HUES6 (cell line): ENCODE results near the gene CPZ.
"Not testable (repeated sequence)": the region's sequence is repeated elsewhere in the genome, so short reads cannot be mapped to it uniquely, and the experiment has no call there.

Experiments used
- H3K27ac ChIP-seq: 2 replicates; pipeline ENCODE4 v1.7.0; 2013; ENCODE audit warnings: low read depth, mild to moderate bottlenecking, low read length, inconsistent platforms
- H3K27me3 ChIP-seq: 2 replicates; pipeline ENCODE4 v1.6.1; 2013; ENCODE audit warnings: low read length; ENCODE audit not compliant: control insufficient read depth, insufficient read depth
- H3K36me3 ChIP-seq: 2 replicates; pipeline ENCODE4 v1.6.1; 2013; ENCODE audit warnings: low read length; ENCODE audit not compliant: control insufficient read depth, insufficient read depth
- H3K4me1 ChIP-seq: 2 replicates; pipeline ENCODE4 v1.6.1; 2013; ENCODE audit warnings: low read length; ENCODE audit not compliant: control insufficient read depth, insufficient read depth
- H3K4me3 ChIP-seq: 2 replicates; pipeline ENCODE4 v1.5.1; 2013; ENCODE audit warnings: low read depth, low read length
- H3K9ac ChIP-seq: one replicate; pipeline ENCODE4 v1.6.1; 2013; ENCODE audit warnings: mild to moderate bottlenecking, low read length
- H3K9me3 ChIP-seq: 2 replicates; pipeline ENCODE4 v1.6.1; 2013; ENCODE audit warnings: low read depth, low read length; ENCODE audit not compliant: control insufficient read depth, insufficient read depth

The CPZ gene

DNA sequence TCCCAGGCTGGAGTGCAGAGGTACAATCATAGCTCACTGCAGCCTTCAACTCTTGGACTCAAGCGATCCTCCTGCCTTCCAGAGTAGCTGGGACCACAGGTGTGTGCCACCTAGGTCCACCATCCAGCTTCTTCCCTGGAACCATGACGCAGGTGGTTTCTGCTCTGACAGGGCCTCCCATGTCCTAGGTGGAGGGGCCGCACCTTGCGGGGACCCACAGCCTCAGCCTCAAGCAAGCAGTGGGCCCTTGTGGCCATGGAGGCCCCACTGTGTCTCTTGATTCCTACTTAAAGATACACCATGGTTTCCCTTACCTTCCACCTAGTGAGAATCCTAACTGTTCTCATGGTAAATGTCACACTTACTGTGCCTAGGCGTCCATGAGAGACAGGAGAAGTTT, 19.3 kb upstream of the CPZ start:
- H3K27me3 ChIP-seq, result peaks cover 31% of the 10 kb centered on the region

DNA sequence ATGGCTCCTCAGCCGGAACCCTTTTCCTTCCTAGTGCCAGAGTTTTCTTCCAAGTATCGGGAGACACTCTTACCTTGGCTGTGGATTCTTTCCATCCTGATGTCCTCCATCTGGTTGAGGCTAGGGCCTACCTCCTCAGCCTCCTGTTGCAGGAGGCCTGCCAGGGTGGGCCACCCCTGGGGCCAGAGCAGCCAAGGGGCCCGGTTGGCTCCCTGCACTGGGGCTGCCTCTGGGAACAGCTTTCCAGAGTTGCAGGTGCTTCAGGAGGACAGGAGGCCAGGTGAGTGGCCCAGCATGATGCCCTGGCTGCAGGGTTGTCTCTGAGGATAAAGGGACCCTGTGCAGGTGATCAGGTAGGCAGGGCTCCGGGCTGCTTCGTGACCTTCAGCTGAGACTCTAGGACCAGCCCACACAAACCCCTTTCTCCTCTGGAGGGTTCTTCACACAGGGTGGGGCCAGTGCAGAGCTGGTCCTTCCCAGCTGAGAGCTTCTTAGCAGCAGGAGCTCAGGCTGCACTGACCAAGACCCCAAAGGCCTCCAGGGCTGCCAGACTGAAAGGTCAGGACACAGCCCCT, 17.7 kb upstream of the CPZ start:
- H3K9ac ChIP-seq, result no peak overlapping the region
- peaks cover 14% of the 10 kb centered on the region for H3K4me1 ChIP-seq
- no peaks in the 10 kb centered on the region for H3K36me3 ChIP-seq
- H3K4me3 ChIP-seq, result no peak overlapping the region
- H3K27me3 ChIP-seq, result peaks cover 47% of the 10 kb centered on the region
- H3K9me3 ChIP-seq, result no peaks in the 10 kb centered on the region
- H3K27ac ChIP-seq, result no peak overlapping the region

More for the DNA sequence above, 19.3 kb upstream of the CPZ start:
- Histone ChIP-seq H3K9ac (no peak overlapping the region), H3K4me3 (no peak overlapping the region), H3K9me3 (no peaks in the 10 kb centered on the region), H3K4me1 (peaks cover 14% of the 10 kb centered on the region), H3K36me3 (no peaks in the 10 kb centered on the region), H3K27ac (no peak overlapping the region)

GRCh38 chr4:8575457-8575856, 17.1 kb upstream of the CPZ start:
- Histone ChIP-seq H3K27ac (no peak overlapping the region), H3K27me3 (peaks cover 49% of the 10 kb centered on the region), H3K9me3 (no peaks in the 10 kb centered on the region), H3K9ac (no peak overlapping the region), H3K4me3 (no peak overlapping the region), H3K36me3 (no peaks in the 10 kb centered on the region), H3K4me1 (peaks cover 16% of the 10 kb centered on the region)

- not testable (repeated sequence) for H3K36me3 ChIP-seq, H3K4me3 ChIP-seq, H3K9ac ChIP-seq, H3K9me3 ChIP-seq, H3K27ac ChIP-seq
- Histone ChIP-seq H3K4me1 (peaks cover 25% of the 10 kb centered on the region), H3K27me3 (peaks cover 59% of the 10 kb centered on the region)
These were observed 16.0 kb upstream of the CPZ start for GRCh38 chr4:8576591-8576990.

DNA sequence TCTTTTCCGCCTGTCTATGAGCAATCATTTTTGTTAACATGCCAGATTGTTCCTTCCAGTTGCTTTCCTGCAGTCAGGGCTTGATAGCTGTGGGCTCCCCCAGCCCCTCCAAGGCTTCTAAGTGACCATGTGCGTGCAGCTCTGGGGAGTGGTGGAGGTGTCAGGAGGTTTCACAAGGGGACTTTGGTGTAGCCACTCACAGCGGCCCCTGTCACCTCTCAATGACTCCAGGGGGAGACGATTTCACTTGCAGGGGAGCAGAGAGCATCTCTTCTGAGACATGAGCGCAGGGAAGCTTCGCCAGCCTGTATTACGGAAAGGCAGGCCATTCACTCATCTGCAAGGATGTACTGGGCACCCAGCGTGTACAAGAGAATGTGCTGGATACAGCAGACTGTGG, 15.5 kb upstream of the CPZ start:
- Histone ChIP-seq H3K36me3 (no peaks in the 10 kb centered on the region), H3K27ac (no peak overlapping the region), H3K27me3 (peaks cover 64% of the 10 kb centered on the region)

GRCh38 chr4:8577972-8578371, 14.6 kb upstream of the CPZ start:
- Histone ChIP-seq H3K9me3 (no peaks in the 10 kb centered on the region), H3K27me3 (peaks cover 73% of the 10 kb centered on the region), H3K4me3 (no peak overlapping the region), H3K27ac (no peak overlapping the region), H3K9ac (no peak overlapping the region), H3K4me1 (peaks cover 21% of the 10 kb centered on the region), H3K36me3 (no peaks in the 10 kb centered on the region)

More for the DNA sequence above, 15.5 kb upstream of the CPZ start:
- peaks cover 25% of the 10 kb centered on the region for H3K4me1 ChIP-seq
- H3K9ac ChIP-seq, result no peak overlapping the region
- H3K9me3 ChIP-seq, result no peaks in the 10 kb centered on the region
- H3K4me3 ChIP-seq, result no peak overlapping the region

- peaks cover 21% of the 10 kb centered on the region for H3K4me1 ChIP-seq
- no peak overlapping the region for H3K9ac ChIP-seq
- H3K9me3 ChIP-seq, result no peaks in the 10 kb centered on the region
- no peak overlapping the region for H3K27ac ChIP-seq
- H3K4me3 ChIP-seq, result no peak overlapping the region
- H3K27me3 ChIP-seq, result peaks cover 80% of the 10 kb centered on the region
- H3K36me3 ChIP-seq, result no peaks in the 10 kb centered on the region
These were observed 13.8 kb upstream of the CPZ start for GRCh38 chr4:8578717-8579116.

DNA sequence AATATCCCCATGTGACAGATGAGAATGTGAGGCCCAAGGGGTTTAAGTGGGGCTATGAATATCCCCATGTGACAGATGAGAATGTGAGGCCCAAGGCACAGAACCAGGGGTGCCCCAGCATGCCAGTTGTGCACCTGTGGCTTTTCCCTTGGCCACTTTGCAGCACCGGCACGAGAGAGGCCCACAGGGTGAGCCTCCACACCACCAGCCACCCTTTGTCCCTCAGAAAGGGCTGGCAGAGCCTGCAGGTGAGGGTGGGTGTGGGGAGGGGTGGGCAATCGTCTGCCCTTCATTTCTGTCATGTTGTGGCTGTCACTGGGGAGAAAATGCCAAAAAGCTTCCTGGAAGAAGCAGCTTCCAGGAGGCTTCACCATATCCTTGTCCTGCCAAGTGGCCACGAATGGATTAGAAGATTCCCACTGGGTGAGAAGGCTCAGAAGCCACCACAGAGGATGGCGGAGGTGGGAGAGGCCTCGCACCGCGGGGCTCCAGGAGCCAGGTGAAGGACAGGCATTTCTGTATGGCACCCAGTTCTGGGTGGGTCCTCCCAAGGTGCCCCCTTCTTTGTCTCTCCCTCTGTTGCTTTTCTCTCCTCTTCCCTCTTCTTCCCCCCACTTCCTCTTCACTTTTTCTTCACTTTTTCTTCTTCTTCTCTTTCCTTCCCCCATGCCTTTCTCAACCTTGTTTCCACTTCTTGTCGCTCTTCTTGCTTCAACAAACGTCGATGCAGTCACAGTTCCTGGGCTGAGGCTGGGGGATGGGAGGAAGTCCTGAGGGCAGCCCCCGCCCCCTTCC, 12.8 kb upstream of the CPZ start:
- Histone ChIP-seq H3K36me3 (no peaks in the 10 kb centered on the region), H3K27me3 (peaks cover 86% of the 10 kb centered on the region), H3K4me3 (peak overlapping the region; percentile 43), H3K27ac (no peak overlapping the region), H3K9me3 (no peaks in the 10 kb centered on the region), H3K9ac (no peak overlapping the region), H3K4me1 (peaks cover 21% of the 10 kb centered on the region)

GRCh38 chr4:8580321-8581093, 12.1 kb upstream of the CPZ start, which contains the start of gene GPR78:
TSS of gene GPR78 (plus strand) at chr4:8580392. CDS start at chr4:8580983, 591 bp downstream.
- no peaks in the 10 kb centered on the region for H3K36me3 ChIP-seq
- no peaks in the 10 kb centered on the region for H3K9me3 ChIP-seq
- peaks cover 21% of the 10 kb centered on the region for H3K4me1 ChIP-seq
- peaks cover 90% of the 10 kb centered on the region for H3K27me3 ChIP-seq
- H3K9ac ChIP-seq, result no peak within 1 kb of the TSS
- no peak within 1 kb of the TSS for H3K27ac ChIP-seq
- peak within 1 kb of the TSS; percentile 51 for H3K4me3 ChIP-seq

GRCh38 chr4:8581094-8581861, 11.3 kb upstream of the CPZ start:
- H3K27me3 ChIP-seq, result peaks cover 92% of the 10 kb centered on the region
- H3K36me3 ChIP-seq, result no peaks in the 10 kb centered on the region
- H3K27ac ChIP-seq, result no peak overlapping the region
- H3K4me1 ChIP-seq, result peaks cover 21% of the 10 kb centered on the region
- H3K4me3 ChIP-seq, result peak overlapping the region; percentile 51
- H3K9ac ChIP-seq, result no peak overlapping the region
- H3K9me3 ChIP-seq, result no peaks in the 10 kb centered on the region
